K562 (cell line): ENCODE measurements around the gene HLA-DPA1. TPM values are rescaled to one million over a fixed set of nuclear protein-coding genes. Genes with fewer than 3 reads are reported as not detected.

ENCODE experiments used
- ATAC-seq: fragments of 200-7000 bp; cut with Tn5 transposase; 3 replicates; pipeline ENCODE4 v1.9.1; 2020; ENCODE audit warnings: moderate library complexity
- BruUV-seq: library from RNA; stranded (reverse); fragments of 400-500 nt; replicated peaks from 2 replicates; lab custom pipeline; 2021; lab: Mats Ljungman, UMichigan
- CTCF ChIA-PET: fragments of 300-600 bp; formaldehyde crosslinking; extraction: SDS; loops from one replicate; lab custom pipeline; 2021; ENCODE audit warnings: low intra/inter-chr PET ratio; lab: Yijun Ruan, JAX
- POLR2A ChIA-PET: fragments of 300-600, 350-650 bp; sonication (Branson Sonifier 250); formaldehyde crosslinking; extraction: SDS; loops from one replicate; lab custom pipeline; 2021; ENCODE audit warnings: antibody characterized with exemption, inconsistent platforms; lab: Yijun Ruan, JAX
- DNase-seq, 4 experiments: peaks; one replicate each; pipeline versions ENCODE4 v3.0.0 to v3.0.0-alpha.2; 2011 to 2018; ENCODE audit warnings: low spot score in 3 of 4, mixed read lengths in 3 of 4; ENCODE audit errors: extremely low read depth in 1 of 4
- FAIRE-seq: peaks from 2 replicates; lab custom pipeline; 2011; peaks lifted over from hg19 to GRCh38; lab: Jason Lieb, UNC
- H2AFZ ChIP-seq: 2 replicates; pipeline ENCODE4 v1.6.0; 2011; ENCODE audit warnings: low read depth, low read length, control low read depth, inconsistent platforms
- H3K27ac ChIP-seq: fragments of 200-600 bp; 3 replicates; pipeline ENCODE4 v1.8.0; 2011; ENCODE audit warnings: low read depth, mild to moderate bottlenecking, control low read depth, inconsistent platforms, low read length, moderate library complexity, mixed read lengths; ENCODE audit errors: extremely low read depth
- H3K27me3 ChIP-seq, 2 experiments: fragments of 300-600 bp in 1 of 2; 2 replicates in 1 of 2; 3 replicates in 1 of 2; pipeline versions ENCODE4 v1.6.0 to v1.8.0; 2011; ENCODE audit warnings: inconsistent platforms in 2 of 2, low read length in 2 of 2, mild to moderate bottlenecking in 1 of 2, mixed read lengths in 1 of 2, moderate library complexity in 1 of 2; ENCODE audit not compliant: control insufficient read depth in 2 of 2, insufficient read depth in 2 of 2
- H3K36me3 ChIP-seq: fragments of 300-600 bp; 3 replicates; pipeline ENCODE4 v1.8.0; 2011; ENCODE audit warnings: mild to moderate bottlenecking, low read length, inconsistent platforms; ENCODE audit not compliant: control insufficient read depth, insufficient read depth
- H3K4me1 ChIP-seq, 2 experiments: fragments of 200-600 bp in 1 of 2; replicated peaks in 1 of 2; 2 replicates in 1 of 2; 3 replicates in 1 of 2; pipeline versions ENCODE4 v1.5.1 to v1.8.0; 2011; ENCODE audit warnings: inconsistent platforms in 2 of 2, low read length in 2 of 2, mild to moderate bottlenecking in 1 of 2, mixed read lengths in 1 of 2, moderate library complexity in 1 of 2; ENCODE audit not compliant: control insufficient read depth in 2 of 2, insufficient read depth in 2 of 2
- H3K4me2 ChIP-seq: 2 replicates; pipeline ENCODE4 v1.6.1; 2011; ENCODE audit warnings: low read length, control low read depth, inconsistent platforms, mixed read lengths; ENCODE audit not compliant: insufficient read depth
- H3K4me3 ChIP-seq: fragments of 200-600 bp; sonication (generic), shearing (Covaris generic); 2 replicates; pipeline ENCODE4 v1.5.1; 2016; ENCODE audit warnings: control low read depth, inconsistent platforms
- H3K79me2 ChIP-seq: fragments of 200-600 bp; 3 replicates; pipeline ENCODE4 v1.8.0; 2011; ENCODE audit warnings: low read length, inconsistent platforms; ENCODE audit not compliant: control insufficient read depth, insufficient read depth
- H3K9ac ChIP-seq, 2 experiments: 2 replicates each; pipeline versions ENCODE4 v1.6.0 to v1.6.1; 2011; ENCODE audit warnings: low read depth in 2 of 2, low read length in 2 of 2, control low read depth in 1 of 2, inconsistent platforms in 1 of 2, mild to moderate bottlenecking in 1 of 2, mixed read lengths in 1 of 2; ENCODE audit not compliant: insufficient read depth in 1 of 2
- H3K9me1 ChIP-seq: one replicate; pipeline ENCODE4 v1.6.0; 2011; ENCODE audit warnings: inconsistent platforms, mild to moderate bottlenecking, low read length, moderate library complexity; ENCODE audit not compliant: control insufficient read depth, insufficient read depth
- H3K9me3 ChIP-seq: replicated peaks from 2 replicates; pipeline ENCODE4 v1.5.1; 2011; ENCODE audit warnings: low read depth, low read length, inconsistent platforms; ENCODE audit not compliant: control insufficient read depth, insufficient read depth
- H4K20me1 ChIP-seq: replicated peaks from 2 replicates; pipeline ENCODE4 v1.6.1; 2011; ENCODE audit warnings: low read length, inconsistent platforms, mixed read lengths; ENCODE audit not compliant: control insufficient read depth, insufficient read depth
- EWSR1 ChIP-seq: fragments of 450-650 bp; IDR thresholded peaks from 2 replicates; pipeline ENCODE4 v1.6.1; 2018; ENCODE audit warnings: borderline replicate concordance, mild to moderate bottlenecking, low read depth, moderate library complexity; ENCODE audit not compliant: partially characterized antibody
- FOXJ3 ChIP-seq: sonication (generic); formaldehyde crosslinking; IDR thresholded peaks from 2 replicates; pipeline ENCODE4 v1.4.0; 2020; ENCODE audit warnings: mild to moderate bottlenecking, missing genetic modification reagents
- NFXL1 ChIP-seq: fragments of 450-650 bp; formaldehyde crosslinking; IDR thresholded peaks from 2 replicates; pipeline ENCODE4 v1.4.0; 2021; ENCODE audit warnings: mild to moderate bottlenecking
- PHF21A ChIP-seq: fragments of 450-650 bp; IDR thresholded peaks from 2 replicates; pipeline ENCODE4 v1.6.1; 2017; ENCODE audit warnings: low read depth, borderline replicate concordance
- PPARD ChIP-seq: fragments of 250-450 bp; sonication (Bioruptor Pico); IDR thresholded peaks from 2 replicates; pipeline ENCODE4 v1.8.0; 2022; ENCODE audit warnings: inconsistent platforms, mild to moderate bottlenecking, moderate library complexity
- SNRNP70 ChIP-seq: fragments of 200-400 bp; formaldehyde crosslinking; optimal IDR thresholded peaks from 2 replicates; pipeline ENCODE3; 2017; ENCODE audit warnings: low read depth, low read length
- TOE1 ChIP-seq, 2 experiments: fragments of 450-650 bp in 1 of 2; sonication (generic) in 1 of 2; formaldehyde crosslinking in 1 of 2; IDR thresholded peaks; 2 replicates each; pipeline versions ENCODE4 v1.7.1 to v1.8.0; 2016 to 2022; ENCODE audit warnings: borderline replicate concordance in 2 of 2, mild to moderate bottlenecking in 2 of 2, antibody characterized with exemption in 1 of 2, inconsistent platforms in 1 of 2, low read depth in 1 of 2, missing genetic modification reagents in 1 of 2, moderate library complexity in 1 of 2
- XRCC3 ChIP-seq: fragments of 450-650 bp; IDR thresholded peaks from 2 replicates; pipeline ENCODE4 v1.6.1; 2017; ENCODE audit warnings: mild to moderate bottlenecking, moderate library complexity
- ZFPM2 ChIP-seq: fragments of 250-450 bp; sonication (Bioruptor Pico); IDR thresholded peaks from 2 replicates; pipeline ENCODE4 v1.5.1; 2022; ENCODE audit warnings: mild to moderate bottlenecking
- ZNF143 ChIP-seq: sonication (generic); formaldehyde crosslinking; IDR thresholded peaks from 2 replicates; pipeline ENCODE4 v1.9.0; 2022; ENCODE audit warnings: mild to moderate bottlenecking, missing genetic modification reagents
- WGBS: fragments of 100-300 bp; shearing (Covaris generic); methylation state at CpG from one replicate; pipeline ENCODE4 v1.1.6; 2016; ENCODE audit warnings: low coverage, mixed read lengths; ENCODE audit not compliant: insufficient coverage; ENCODE audit errors: missing lambda C conversion rate; 5-methylcytosine and 5-hydroxymethylcytosine counted together
- in situ Hi-C: fragments of 300-500 bp; cut with MboI; formaldehyde crosslinking; loops from 4 replicates; pipeline ENCODE4 v1.15.0; 2018; ENCODE audit warnings: inconsistent platforms, mixed read lengths
- intact Hi-C: fragments of 100-400 bp; cut with micrococcal nuclease; formaldehyde crosslinking; loops from 2 replicates; pipeline ENCODE4 v1.14.2; 2022
- polyA plus RNA-seq, 8 experiments: library from polyadenylated mRNA; depleted of rRNA in 4 of 8; stranded (reverse) in 5 of 8; unstranded in 3 of 8; fragments of >200 nt; fragmentation: Nextera tagmentation in 2 of 8; fragmentation: Illumina TruSeq in 1 of 8; extraction: Ambion mirVana in 2 of 8; extraction: Trizol in 1 of 8; gene quantifications; 2 replicates each; pipeline versions ENCODE4 v1.2.1 to v1.2.3, GENCODE V29; 2011 to 2014; ENCODE audit warnings: inconsistent platforms in 1 of 8, missing spikeins in 1 of 8
- total RNA-seq, 7 experiments: library from RNA; depleted of rRNA in 6 of 7; stranded (reverse); fragments of >200 nt in 6 of 7; fragmentation: Illumina TruSeq in 2 of 7; extraction: Trizol in 2 of 7; gene quantifications; 2 replicates each; pipeline versions ENCODE4 v1.2.1 to v1.2.3, GENCODE V29; 2011 to 2021; ENCODE audit warnings: low replicate concordance in 1 of 7
- TF ChIP-seq, protein P1 (sequence below): fragments of 200-800 bp; sonication (Bioruptor generic); IDR thresholded peaks from 2 replicates; pipeline ENCODE4 v1.6.1; 2017; ENCODE audit warnings: missing genetic modification characterization, missing compliant biosample characterization
- TF ChIP-seq, protein P2 (sequence below), 2 experiments: fragments of 200-800 bp in 1 of 2; sonication (Bioruptor generic) in 1 of 2; sonication (generic) in 1 of 2; formaldehyde crosslinking in 1 of 2; IDR thresholded peaks in 1 of 2; conservative IDR thresholded peaks in 1 of 2; 2 replicates each; pipeline versions ENCODE4 v1.5.0 to v1.6.1; 2016 to 2020; ENCODE audit warnings: missing compliant biosample characterization in 1 of 2, missing genetic modification characterization in 1 of 2, missing genetic modification reagents in 1 of 2

The HLA-DPA1 gene
- total and polyA plus RNA-seq, 9 of the 15 experiments (the other 6 are each of a cell fraction or from before 2014, with no cell fraction given) = 0.23 to 0.93 (median 0.55) TPM

DNA sequence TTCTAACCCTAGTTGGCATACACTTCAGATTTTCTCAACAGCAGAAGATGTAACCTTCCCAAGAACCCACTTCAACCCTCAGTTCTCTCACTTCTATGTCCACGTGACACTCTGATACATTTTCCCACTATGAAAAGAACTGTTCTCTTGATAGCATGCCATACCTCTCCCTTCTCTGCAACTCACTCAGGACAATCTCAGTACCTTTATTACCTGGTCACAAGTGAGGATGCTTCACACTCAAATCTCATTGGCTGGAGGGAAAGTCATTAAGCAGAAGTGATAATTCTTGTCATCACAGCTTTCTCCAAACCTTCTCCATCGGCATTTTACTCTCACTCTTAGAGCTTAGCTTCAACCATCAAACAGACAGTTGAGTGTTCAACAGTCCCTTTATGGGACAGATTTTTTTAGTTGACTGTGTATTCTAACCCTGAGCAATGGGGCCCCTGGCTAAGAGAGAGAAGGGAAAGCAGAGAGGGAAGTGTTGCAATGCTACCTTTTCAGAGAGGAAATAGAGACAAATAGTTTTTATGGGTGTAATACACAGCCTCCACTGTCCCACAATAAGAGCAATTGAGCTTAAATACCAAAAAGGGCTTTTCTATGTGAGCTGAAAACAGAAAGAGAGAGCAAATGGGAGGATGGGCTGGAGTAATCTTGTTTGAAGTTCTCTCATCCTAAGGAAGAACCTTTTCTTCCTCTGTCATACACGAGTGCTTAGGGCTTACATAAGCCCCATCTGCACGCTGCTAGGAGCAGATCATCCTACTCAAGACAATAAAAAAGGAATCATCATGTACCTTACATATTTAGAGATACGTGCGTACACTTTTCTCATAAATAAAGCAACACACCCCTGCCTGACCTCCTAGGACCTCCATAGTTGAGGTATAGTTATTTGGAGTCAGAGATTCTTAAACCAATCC is 16.0 kb downstream of the HLA-DPA1 start:
- POLR2A ChIA-PET = interaction anchor here (0.6 to 1.7 kb wide), 3 partner anchors 10 to 160 kb away, joined by 3 to 4 read pairs (median 3); no protein-coding TSS in a partner anchor
- no peak overlapping the region for H2AFZ ChIP-seq
- no peak for FAIRE-seq

DNA sequence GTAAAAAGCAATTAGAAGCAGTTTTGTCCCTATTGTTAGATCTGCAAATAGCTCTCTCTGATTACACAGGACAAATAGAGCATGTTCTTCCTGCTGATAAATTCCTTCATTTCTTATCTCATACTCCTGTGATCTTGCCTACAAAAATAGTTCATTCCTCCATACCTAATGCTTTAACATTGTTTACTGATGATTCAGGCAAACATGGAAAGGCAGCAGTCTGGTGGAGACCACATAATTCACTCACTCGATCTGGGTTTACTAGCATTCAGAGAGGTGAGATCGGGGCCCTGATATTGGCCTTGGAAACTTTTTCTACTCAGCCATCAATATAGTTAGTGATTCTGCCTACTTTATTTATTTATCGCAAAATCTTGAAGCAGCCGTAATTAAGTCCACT is 20.2 kb downstream of the HLA-DPA1 start:
- CTCF ChIA-PET = no interaction called here
- no peaks in the 10 kb centered on the region for H3K79me2 ChIP-seq
- no peak for TF ChIP-seq TOE1 (IDR thresholded peaks at IDR 0.05; ENCODE audit: borderline replicate concordance)
- TF ChIP-seq TOE1 (CRISPR knock-in tag; IDR thresholded peaks at IDR 0.05; ENCODE audit: borderline replicate concordance, low read depth) = no peak
- TF ChIP-seq SNRNP70 = no peak
- TF ChIP-seq, protein P1, sequence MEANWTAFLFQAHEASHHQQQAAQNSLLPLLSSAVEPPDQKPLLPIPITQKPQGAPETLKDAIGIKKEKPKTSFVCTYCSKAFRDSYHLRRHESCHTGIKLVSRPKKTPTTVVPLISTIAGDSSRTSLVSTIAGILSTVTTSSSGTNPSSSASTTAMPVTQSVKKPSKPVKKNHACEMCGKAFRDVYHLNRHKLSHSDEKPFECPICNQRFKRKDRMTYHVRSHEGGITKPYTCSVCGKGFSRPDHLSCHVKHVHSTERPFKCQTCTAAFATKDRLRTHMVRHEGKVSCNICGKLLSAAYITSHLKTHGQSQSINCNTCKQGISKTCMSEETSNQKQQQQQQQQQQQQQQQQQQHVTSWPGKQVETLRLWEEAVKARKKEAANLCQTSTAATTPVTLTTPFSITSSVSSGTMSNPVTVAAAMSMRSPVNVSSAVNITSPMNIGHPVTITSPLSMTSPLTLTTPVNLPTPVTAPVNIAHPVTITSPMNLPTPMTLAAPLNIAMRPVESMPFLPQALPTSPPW (CRISPR knock-in tag) = no peak
- no peak for TF ChIP-seq NFXL1 (CRISPR knock-in tag)
- TF ChIP-seq, protein P2, sequence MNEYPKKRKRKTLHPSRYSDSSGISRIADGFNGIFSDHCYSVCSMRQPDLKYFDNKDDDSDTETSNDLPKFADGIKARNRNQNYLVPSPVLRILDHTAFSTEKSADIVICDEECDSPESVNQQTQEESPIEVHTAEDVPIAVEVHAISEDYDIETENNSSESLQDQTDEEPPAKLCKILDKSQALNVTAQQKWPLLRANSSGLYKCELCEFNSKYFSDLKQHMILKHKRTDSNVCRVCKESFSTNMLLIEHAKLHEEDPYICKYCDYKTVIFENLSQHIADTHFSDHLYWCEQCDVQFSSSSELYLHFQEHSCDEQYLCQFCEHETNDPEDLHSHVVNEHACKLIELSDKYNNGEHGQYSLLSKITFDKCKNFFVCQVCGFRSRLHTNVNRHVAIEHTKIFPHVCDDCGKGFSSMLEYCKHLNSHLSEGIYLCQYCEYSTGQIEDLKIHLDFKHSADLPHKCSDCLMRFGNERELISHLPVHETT (CRISPR knock-in tag; conservative IDR thresholded peaks at IDR 0.05 in 1 of 2, IDR thresholded peaks at IDR 0.05 in 1 of 2) = no peak

More for the DNA sequence above, 16.0 kb downstream of the HLA-DPA1 start:
- Histone ChIP-seq H3K4me2 (no peak overlapping the region), H3K4me1 (no peaks in the 10 kb centered on the region), H3K27me3 (peaks cover 0 to 2% of the 10 kb centered on the region in 2 experiments; a peak in 2 of 5 replicates), H3K9me3 (no peaks in the 10 kb centered on the region; the same call in 1 of the 2 replicates), H3K9me1 (no peaks in the 10 kb centered on the region), H3K27ac (no peak overlapping the region), H3K79me2 (no peaks in the 10 kb centered on the region), H3K4me3 (no peak overlapping the region), H3K9ac (no peak overlapping the region), H4K20me1 (no peaks in the 10 kb centered on the region), H3K36me3 (no peaks in the 10 kb centered on the region)
- CTCF ChIA-PET = interaction anchor here (0.6 kb wide), 1 partner anchor 88 kb away, joined by 3 read pairs; no protein-coding TSS in a partner anchor
- in situ Hi-C loops = no loop called here
- DNase-seq = no peak
- WGBS = 0% methylated on average over 6 of the region's 6 CpGs
- intact Hi-C loops = no loop called here
- no peak for ATAC-seq
- BruUV-seq = no TSS peak
- TF ChIP-seq PPARD (no peak), PHF21A (no peak), XRCC3 (no peak), ZNF143 (CRISPR knock-in tag) (no peak), EWSR1 (no peak), FOXJ3 (CRISPR knock-in tag) (no peak), ZFPM2 (CRISPR knock-in tag) (no peak)

More for the DNA sequence above, 20.2 kb downstream of the HLA-DPA1 start:
- ATAC-seq (no peak), DNase-seq (no peak), FAIRE-seq (no peak)
- Histone ChIP-seq H3K27ac (no peak overlapping the region), H3K9me3 (no peaks in the 10 kb centered on the region), H3K9me1 (no peaks in the 10 kb centered on the region), H3K36me3 (no peaks in the 10 kb centered on the region), H3K4me2 (no peak overlapping the region), H3K4me3 (no peak overlapping the region), H3K27me3 (peaks cover 7 to 14% of the 10 kb centered on the region in 2 experiments; a peak in 3 of 5 replicates), H2AFZ (no peak overlapping the region), H3K9ac (no peak overlapping the region), H3K4me1 (no peaks in the 10 kb centered on the region), H4K20me1 (no peaks in the 10 kb centered on the region)
- BruUV-seq = no TSS peak
- intact Hi-C loops = no loop called here
- 8% methylated on average over 4 of the region's 4 CpGs for WGBS
- in situ Hi-C loops = no loop called here
- POLR2A ChIA-PET = interaction anchor here (0.6 to 1.5 kb wide), 2 partner anchors 9 to 175 kb away, joined by 4 to 6 read pairs; no protein-coding TSS in a partner anchor
